H9 (cell line): Measurements from ENCODE around the gene ZMAT5. TPM values are rescaled to one million over a fixed set of nuclear protein-coding genes. Genes with fewer than 3 reads are reported as not detected.

Source experiments
- DNase-seq: peaks from one replicate; pipeline ENCODE4 v3.0.0-alpha.2; 2017
- H2AFZ ChIP-seq: one replicate; pipeline ENCODE4 v1.6.1; 2013; ENCODE audit warnings: mild to moderate bottlenecking, low read length, control low read depth, moderate library complexity
- H2AK5ac ChIP-seq: 2 replicates; pipeline ENCODE4 v1.6.1; 2013; ENCODE audit warnings: low read length, control low read depth, mixed read lengths; ENCODE audit not compliant: insufficient read length
- H2BK120ac ChIP-seq: one replicate; pipeline ENCODE4 v1.6.1; 2013; ENCODE audit warnings: low read depth, mild to moderate bottlenecking, low read length, control low read depth, inconsistent platforms; ENCODE audit not compliant: poor library complexity, severe bottlenecking
- H2BK12ac ChIP-seq: 2 replicates; pipeline ENCODE4 v1.6.1; 2013; ENCODE audit warnings: low read length, control low read depth, mixed read lengths, low read depth; ENCODE audit not compliant: insufficient read length
- H2BK15ac ChIP-seq: 2 replicates; pipeline ENCODE4 v1.6.1; 2013; ENCODE audit warnings: low read depth, low read length, control low read depth
- H2BK20ac ChIP-seq: one replicate; pipeline ENCODE4 v1.6.1; 2013; ENCODE audit warnings: low read depth, mild to moderate bottlenecking, low read length, control low read depth, inconsistent platforms; ENCODE audit not compliant: poor library complexity, severe bottlenecking
- H2BK5ac ChIP-seq: 2 replicates; pipeline ENCODE4 v1.6.1; 2013; ENCODE audit warnings: low read length, control low read depth, mixed read lengths; ENCODE audit not compliant: insufficient read length
- H3K14ac ChIP-seq: 2 replicates; pipeline ENCODE4 v1.6.1; 2013; ENCODE audit warnings: low read length, control low read depth; ENCODE audit not compliant: insufficient read depth
- H3K18ac ChIP-seq: 2 replicates; pipeline ENCODE4 v1.6.1; 2013; ENCODE audit warnings: low read depth, mild to moderate bottlenecking, mixed read lengths, low read length, control low read depth; ENCODE audit not compliant: insufficient read length
- H3K23ac ChIP-seq: 2 replicates; pipeline ENCODE4 v1.6.1; 2013; ENCODE audit warnings: low read length, control low read depth, mixed read lengths, low read depth; ENCODE audit not compliant: insufficient read length
- H3K23me2 ChIP-seq: 2 replicates; pipeline ENCODE4 v1.6.1; 2013; ENCODE audit warnings: low read depth, mild to moderate bottlenecking, mixed read lengths, low read length, control low read depth; ENCODE audit not compliant: insufficient read length, poor library complexity, severe bottlenecking
- H3K27ac ChIP-seq: 2 replicates; pipeline ENCODE4 v1.5.1; 2013; ENCODE audit warnings: low read length, control low read depth, mixed read lengths, low read depth; ENCODE audit not compliant: insufficient read length
- H3K27me3 ChIP-seq: 2 replicates; pipeline ENCODE4 v1.6.1; 2013; ENCODE audit warnings: low read length, control low read depth, inconsistent platforms; ENCODE audit not compliant: insufficient read depth
- H3K4ac ChIP-seq: 2 replicates; pipeline ENCODE4 v1.6.1; 2013; ENCODE audit warnings: low read depth, mild to moderate bottlenecking, control low read depth, inconsistent platforms, low read length, moderate library complexity
- H3K4me1 ChIP-seq: 2 replicates; pipeline ENCODE4 v1.6.1; 2013; ENCODE audit warnings: low read length, control low read depth, inconsistent platforms; ENCODE audit not compliant: insufficient read depth
- H3K4me2 ChIP-seq: 2 replicates; pipeline ENCODE4 v1.6.1; 2013; ENCODE audit warnings: low read length, control low read depth, mixed read lengths; ENCODE audit not compliant: insufficient read length, insufficient read depth
- H3K56ac ChIP-seq: 2 replicates; pipeline ENCODE4 v1.6.1; 2013; ENCODE audit warnings: low read depth, mild to moderate bottlenecking, mixed read lengths, low read length, control low read depth; ENCODE audit not compliant: insufficient read length
- H3K79me1 ChIP-seq: 2 replicates; pipeline ENCODE4 v1.6.1; 2013; ENCODE audit warnings: low read depth, mild to moderate bottlenecking, moderate library complexity, low read length, control low read depth, inconsistent platforms; ENCODE audit not compliant: insufficient read depth, poor library complexity, severe bottlenecking
- H3K79me2 ChIP-seq: 2 replicates; pipeline ENCODE4 v1.6.1; 2013; ENCODE audit warnings: low read length, control low read depth, inconsistent platforms; ENCODE audit not compliant: insufficient read depth
- H3K9ac ChIP-seq: 2 replicates; pipeline ENCODE4 v1.6.1; 2013; ENCODE audit warnings: low read length, control low read depth, mixed read lengths; ENCODE audit not compliant: insufficient read length; ENCODE audit errors: extremely low read depth
- H3K9me3 ChIP-seq: one replicate; pipeline ENCODE4 v1.6.1; 2013; ENCODE audit warnings: low read depth, low read length, inconsistent platforms; ENCODE audit not compliant: control insufficient read depth
- H3T11ph ChIP-seq: one replicate; pipeline ENCODE4 v1.6.1; 2013; ENCODE audit warnings: mild to moderate bottlenecking, low read length, control low read depth, inconsistent platforms
- H4K20me1 ChIP-seq: one replicate; pipeline ENCODE4 v1.6.1; 2013; ENCODE audit not compliant: control insufficient read depth, insufficient read length, insufficient read depth
- H4K5ac ChIP-seq: 2 replicates; pipeline ENCODE4 v1.6.1; 2013; ENCODE audit warnings: low read depth, mild to moderate bottlenecking, mixed read lengths, low read length, control low read depth; ENCODE audit not compliant: insufficient read length
- H4K8ac ChIP-seq: replicated peaks from 2 replicates; pipeline ENCODE4 v1.6.1; 2013; ENCODE audit warnings: low read length, control low read depth, mixed read lengths, low read depth; ENCODE audit not compliant: insufficient read length
- H4K91ac ChIP-seq: 2 replicates; pipeline ENCODE4 v1.6.1; 2013; ENCODE audit warnings: low read depth, mild to moderate bottlenecking, moderate library complexity, mixed read lengths, low read length, control low read depth; ENCODE audit not compliant: insufficient read length
- H3K27ac Mint-ChIP-seq, 3 experiments: 2 replicates in 2 of 3; 3 replicates in 1 of 3; pipeline ENCODE4 v1.8.0; 2020 to 2021; ENCODE audit warnings: mixed read lengths in 3 of 3, mild to moderate bottlenecking in 1 of 3, moderate library complexity in 1 of 3
- H3K27me3 Mint-ChIP-seq: 2 replicates; pipeline ENCODE4 v1.8.0; 2021; ENCODE audit warnings: low read depth, mild to moderate bottlenecking, moderate library complexity, mixed read lengths
- H3K36me3 Mint-ChIP-seq, 3 experiments: 2 replicates in 2 of 3; 3 replicates in 1 of 3; pipeline ENCODE4 v1.8.0; 2020 to 2021; ENCODE audit warnings: low read depth in 3 of 3, mixed read lengths in 3 of 3; ENCODE audit not compliant: insufficient read depth in 1 of 3
- H3K4me1 Mint-ChIP-seq, 2 experiments: 2 replicates each; pipeline ENCODE4 v1.8.0; 2020; ENCODE audit warnings: mixed read lengths in 2 of 2
- H3K4me3 Mint-ChIP-seq, 2 experiments: 2 replicates in 1 of 2; 3 replicates in 1 of 2; pipeline ENCODE4 v1.8.0; 2020 to 2021; ENCODE audit warnings: mild to moderate bottlenecking in 2 of 2, mixed read lengths in 2 of 2, moderate library complexity in 1 of 2
- H3K9me3 Mint-ChIP-seq, 2 experiments: 2 replicates in 1 of 2; 3 replicates in 1 of 2; pipeline ENCODE4 v1.8.0; 2020; ENCODE audit warnings: mild to moderate bottlenecking in 2 of 2, mixed read lengths in 2 of 2, moderate library complexity in 1 of 2
- CTCF ChIP-seq: fragments of 200-600 bp; sonication (generic); conservative IDR thresholded peaks from 3 replicates; pipeline ENCODE4 v1.8.0; 2021; ENCODE audit warnings: antibody characterized with exemption, mild to moderate bottlenecking
- whole genome bisulfite sequencing: extraction: QIAGEN DNeasy Blood & Tissue Kit; methylation state at CpG from one replicate; pipeline ENCODE4 v1.1.7; 2013; ENCODE audit warnings: missing lambda C conversion rate, low lambda C conversion rate, mixed read lengths; ENCODE audit not compliant: insufficient read length; ENCODE audit errors: extremely low coverage; 5-methylcytosine and 5-hydroxymethylcytosine counted together
- total RNA-seq: library from RNA; stranded (reverse); gene quantifications from 2 replicates; pipeline ENCODE4 v1.2.1, GENCODE V29; 2021

The ZMAT5 gene
- total RNA-seq, 1 experiment from 2014 or later = 13.9 TPM

GRCh38 chr22:29707010-29707409 is 59.8 kb downstream of the ZMAT5 start:
- no peak overlapping the region for H3K56ac ChIP-seq
- Mint-ChIP-seq H3K4me1 (peaks cover 22 to 41% of the 10 kb centered on the region in 2 experiments), H3K27ac (no peak overlapping the region), H3K36me3 (no peaks in the 10 kb centered on the region), H3K27me3 (peaks cover 92% of the 10 kb centered on the region), H3K9me3 (no peaks in the 10 kb centered on the region), H3K4me3 (no peak overlapping the region; a peak in 1 of 5 replicates)
- no peak overlapping the region for H3K9ac ChIP-seq
- no peaks in the 10 kb centered on the region for H4K20me1 ChIP-seq
- H3K79me1 ChIP-seq = no peaks in the 10 kb centered on the region
- H2AFZ ChIP-seq = no peak overlapping the region
- no peak for TF ChIP-seq CTCF
- no peaks in the 10 kb centered on the region; the same call in 1 of the 2 replicates for H3K27me3 ChIP-seq
- H4K8ac ChIP-seq = no peak overlapping the region
- no peaks in the 10 kb centered on the region for H3K79me2 ChIP-seq
- no peak overlapping the region for H3K18ac ChIP-seq
- no CpG with 5 or more reads among the region's 18 CpGs for WGBS
- H2AK5ac ChIP-seq = no peak overlapping the region
- no peak overlapping the region for H3T11ph ChIP-seq
- no peak overlapping the region for H3K27ac ChIP-seq
- H4K91ac ChIP-seq = no peak overlapping the region
- H2BK12ac ChIP-seq = no peak overlapping the region
- no peak overlapping the region for H4K5ac ChIP-seq
- no peak overlapping the region for H3K14ac ChIP-seq
- H3K23ac ChIP-seq = no peak overlapping the region
- H3K9me3 ChIP-seq = no peaks in the 10 kb centered on the region
- H3K4ac ChIP-seq = no peak overlapping the region
- no peak overlapping the region for H2BK120ac ChIP-seq
- H2BK5ac ChIP-seq = no peak overlapping the region
- peaks cover 6% of the 10 kb centered on the region; the same call in 1 of the 2 replicates for H3K4me1 ChIP-seq
- H3K23me2 ChIP-seq = peaks cover 9% of the 10 kb centered on the region
- H3K4me2 ChIP-seq = no peak overlapping the region
- H2BK15ac ChIP-seq = no peak overlapping the region
- no peak for DNase-seq
- H2BK20ac ChIP-seq = no peak overlapping the region
